Testis (tissue), 3 donors: ENCODE data around the gene TAGLN2. TPM values are rescaled to one million over a fixed set of nuclear protein-coding genes. Genes with fewer than 3 reads are reported as not detected.

ENCODE experiments used
- DNase-seq: peaks from one replicate; pipeline ENCODE4 v3.0.0-alpha.2; 2019
- H3K27ac ChIP-seq, 2 donors: fragments of 200-600 bp; sonication (generic); one replicate each; pipeline ENCODE4 v1.5.1; 2019
- H3K27me3 ChIP-seq: fragments of 200-600 bp; sonication (generic); one replicate; pipeline ENCODE4 v1.5.1; 2019
- H3K36me3 ChIP-seq: fragments of 200-600 bp; sonication (generic); one replicate; pipeline ENCODE4 v1.5.1; 2017; ENCODE audit warnings: low read depth; ENCODE audit errors: missing control alignments
- H3K4me1 ChIP-seq: fragments of 200-600 bp; sonication (generic); one replicate; pipeline ENCODE4 v1.5.1; 2019
- H3K4me3 ChIP-seq, 2 donors: fragments of 200-600 bp; sonication (generic); one replicate each; pipeline ENCODE4 v1.5.1; 2017 to 2019
- H3K9me3 ChIP-seq: fragments of 200-600 bp; sonication (generic); one replicate; pipeline ENCODE4 v1.5.1; 2017
- CTCF ChIP-seq, 3 experiments: fragments of 450-650 bp in 2 of 3; fragments of 200-600 bp in 1 of 3; sonication (generic) in 1 of 3; IDR thresholded peaks; one replicate each; pipeline ENCODE4 v1.5.1; 2016 to 2019; ENCODE audit warnings: antibody characterized with exemption in 3 of 3, mild to moderate bottlenecking in 2 of 3, moderate library complexity in 1 of 3
- POLR2A ChIP-seq: fragments of 450-650 bp; IDR thresholded peaks from one replicate; pipeline ENCODE4 v1.6.1; 2017; ENCODE audit warnings: antibody characterized with exemption, mild to moderate bottlenecking, moderate library complexity
- WGBS, 2 donors: methylation state at CpG; one replicate each; pipeline ENCODE4 v1.1.5; 2018; 5-methylcytosine and 5-hydroxymethylcytosine counted together
- intact Hi-C: fragments of 100-400 bp; cut with DNase I; formaldehyde crosslinking; loops from one replicate; pipeline ENCODE4 v1.15.1; 2023; ENCODE audit warnings: low total_unique reads
- polyA plus RNA-seq: library from polyadenylated mRNA; stranded (reverse); fragments of 350-450 nt; fragmentation: Illumina TruSeq; extraction: RNeasy Lipid Tissue Mini Kit (QIAGEN cat#74804); gene quantifications from one replicate; pipeline ENCODE4 v1.2.3, GENCODE V29; 2014; ENCODE audit warnings: low read depth, low replicate concordance; ENCODE audit not compliant: insufficient read depth
- total RNA-seq, 2 donors: library from RNA; depleted of rRNA; stranded (reverse); fragments of >200 nt; gene quantifications; one replicate each; pipeline ENCODE4 v1.2.3, GENCODE V29; 2016

Gene TAGLN2
- total and polyA plus RNA-seq, 3 donors from 2014 or later = 204 to 389 (median 305) TPM

GRCh38 chr1:159920651-159921050 lies 4.7 kb downstream of the TAGLN2 start:
- no peaks in the 10 kb centered on the region for H3K27me3 ChIP-seq
- no peak overlapping the region for H3K4me3 ChIP-seq
- intact Hi-C loops = no loop called here
- TF ChIP-seq POLR2A (no peak), CTCF (IDR thresholded peaks at IDR 0.05) (no peak)
- H3K4me1 ChIP-seq = peaks cover 21% of the 10 kb centered on the region
- WGBS, 2 donors = 61 to 75% methylated on average over 1 of the region's 1 CpG
- no peaks in the 10 kb centered on the region for H3K9me3 ChIP-seq
- DNase-seq = no peak
- H3K36me3 ChIP-seq = no peaks in the 10 kb centered on the region
- H3K27ac ChIP-seq = no peak overlapping the region

GRCh38 chr1:159920202-159920601 lies 5.1 kb downstream of the TAGLN2 start:
- Histone ChIP-seq H3K9me3 (no peaks in the 10 kb centered on the region), H3K27ac (no peak overlapping the region), H3K4me3 (no peak overlapping the region), H3K27me3 (no peaks in the 10 kb centered on the region), H3K36me3 (no peaks in the 10 kb centered on the region), H3K4me1 (peaks cover 21% of the 10 kb centered on the region)
- no peak for DNase-seq
- 95 to 100% methylated on average over 3 to 10 of the region's 10 CpGs for WGBS, 2 donors
- intact Hi-C loops = no loop called here
- TF ChIP-seq POLR2A = no peak
- no peak for TF ChIP-seq CTCF (IDR thresholded peaks at IDR 0.05)

GRCh38 chr1:159919236-159919865 lies 6.0 kb downstream of the TAGLN2 start:
- Histone ChIP-seq H3K27me3 (no peaks in the 10 kb centered on the region), H3K9me3 (no peaks in the 10 kb centered on the region), H3K27ac (no peak overlapping the region), H3K36me3 (no peaks in the 10 kb centered on the region), H3K4me3 (no peak overlapping the region), H3K4me1 (peaks cover 21% of the 10 kb centered on the region)
- intact Hi-C loops = no loop called here
- DNase-seq = no peak
- 98 to 100% methylated on average over 2 to 10 of the region's 10 CpGs for WGBS, 2 donors
- no peak for TF ChIP-seq CTCF (IDR thresholded peaks at IDR 0.05)
- TF ChIP-seq POLR2A = no peak

- Histone ChIP-seq H3K27me3 (no peaks in the 10 kb centered on the region), H3K4me1 (peaks cover 20% of the 10 kb centered on the region), H3K27ac (no peak overlapping the region), H3K36me3 (no peaks in the 10 kb centered on the region), H3K9me3 (no peaks in the 10 kb centered on the region), H3K4me3 (no peak overlapping the region)
- 83 to 87% methylated on average over 10 to 13 of the region's 13 CpGs for WGBS, 2 donors
- intact Hi-C loops = no loop called here
- no peak for TF ChIP-seq POLR2A
- no peak for TF ChIP-seq CTCF (IDR thresholded peaks at IDR 0.05)
- DNase-seq = no peak
Observed at GRCh38 chr1:159918352-159919200, 6.7 kb downstream of the TAGLN2 start.
